Astrocyte of the spinal cord (primary cell): ENCODE results near the gene ZBTB20.
A peak's percentile ranks its signal among the peaks of the same experiment; 100 is the strongest.

Source experiments
- DNase-seq: peaks from one replicate; pipeline ENCODE4 v3.0.0; 2011; ENCODE audit warnings: low read depth, low spot score
- H3K4me3 ChIP-seq: 2 replicates; pipeline ENCODE4 v1.5.1; 2011; ENCODE audit warnings: low read depth, mild to moderate bottlenecking, low read length, moderate library complexity
- in situ Hi-C: cut with HindIII; loops from 2 replicates; pipeline ENCODE4 v1.10.0; 2017; ENCODE audit warnings: low sequenced_read_pairs
- TF ChIP-seq, protein P1 (sequence below): IDR thresholded peaks from 2 replicates; pipeline ENCODE4 v1.5.1; 2012; ENCODE audit warnings: low read depth, mild to moderate bottlenecking, low read length, inconsistent platforms

The ZBTB20 gene

DNA sequence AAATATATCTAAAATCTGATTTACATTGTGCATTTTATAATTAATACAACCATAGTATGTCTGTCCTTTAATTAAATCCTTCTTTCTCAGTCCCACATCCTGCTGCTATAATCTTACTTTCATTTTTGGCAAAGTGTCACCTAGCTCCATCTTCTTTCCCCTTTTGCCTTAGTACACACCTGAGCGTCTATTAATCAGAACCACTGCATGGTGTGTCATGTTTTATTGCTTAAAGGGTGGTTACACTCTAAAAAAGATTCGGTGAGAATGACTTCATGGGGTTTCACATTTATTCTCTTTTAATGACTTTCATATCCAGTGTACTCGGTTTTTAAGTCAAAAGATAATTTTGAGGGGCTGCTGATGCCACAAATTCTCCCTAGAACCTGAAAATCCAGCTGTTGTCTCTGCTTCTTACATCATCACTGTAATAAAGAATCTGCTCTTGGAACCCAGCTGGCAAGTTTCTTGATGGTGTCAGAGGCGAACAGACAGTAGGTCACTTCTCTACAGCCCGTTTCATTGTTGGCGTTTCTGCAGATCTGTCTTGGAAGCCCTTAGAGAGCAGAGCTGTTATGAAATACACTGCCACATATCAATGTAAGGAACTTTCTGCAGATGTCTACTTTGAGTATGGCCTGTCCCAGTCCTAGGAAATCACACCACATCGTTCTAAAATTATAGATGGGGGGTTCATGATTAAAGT, 753.6 kb downstream of the ZBTB20 start:
- in situ Hi-C loops: no loop called here
- TF ChIP-seq, protein P1, sequence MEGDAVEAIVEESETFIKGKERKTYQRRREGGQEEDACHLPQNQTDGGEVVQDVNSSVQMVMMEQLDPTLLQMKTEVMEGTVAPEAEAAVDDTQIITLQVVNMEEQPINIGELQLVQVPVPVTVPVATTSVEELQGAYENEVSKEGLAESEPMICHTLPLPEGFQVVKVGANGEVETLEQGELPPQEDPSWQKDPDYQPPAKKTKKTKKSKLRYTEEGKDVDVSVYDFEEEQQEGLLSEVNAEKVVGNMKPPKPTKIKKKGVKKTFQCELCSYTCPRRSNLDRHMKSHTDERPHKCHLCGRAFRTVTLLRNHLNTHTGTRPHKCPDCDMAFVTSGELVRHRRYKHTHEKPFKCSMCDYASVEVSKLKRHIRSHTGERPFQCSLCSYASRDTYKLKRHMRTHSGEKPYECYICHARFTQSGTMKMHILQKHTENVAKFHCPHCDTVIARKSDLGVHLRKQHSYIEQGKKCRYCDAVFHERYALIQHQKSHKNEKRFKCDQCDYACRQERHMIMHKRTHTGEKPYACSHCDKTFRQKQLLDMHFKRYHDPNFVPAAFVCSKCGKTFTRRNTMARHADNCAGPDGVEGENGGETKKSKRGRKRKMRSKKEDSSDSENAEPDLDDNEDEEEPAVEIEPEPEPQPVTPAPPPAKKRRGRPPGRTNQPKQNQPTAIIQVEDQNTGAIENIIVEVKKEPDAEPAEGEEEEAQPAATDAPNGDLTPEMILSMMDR: no peak
- DNase-seq: no peak
- no peak overlapping the region for H3K4me3 ChIP-seq

GRCh38 chr3:114392831-114393230, 754.3 kb downstream of the ZBTB20 start:
- DNase-seq: no peak
- H3K4me3 ChIP-seq: no peak overlapping the region
- TF ChIP-seq, protein P1: no peak
- in situ Hi-C loops: no loop called here

GRCh38 chr3:114389156-114389555, 757.9 kb downstream of the ZBTB20 start:
- TF ChIP-seq, protein P1: no peak
- in situ Hi-C loops: no loop called here
- H3K4me3 ChIP-seq: no peak overlapping the region
- no peak for DNase-seq

DNA sequence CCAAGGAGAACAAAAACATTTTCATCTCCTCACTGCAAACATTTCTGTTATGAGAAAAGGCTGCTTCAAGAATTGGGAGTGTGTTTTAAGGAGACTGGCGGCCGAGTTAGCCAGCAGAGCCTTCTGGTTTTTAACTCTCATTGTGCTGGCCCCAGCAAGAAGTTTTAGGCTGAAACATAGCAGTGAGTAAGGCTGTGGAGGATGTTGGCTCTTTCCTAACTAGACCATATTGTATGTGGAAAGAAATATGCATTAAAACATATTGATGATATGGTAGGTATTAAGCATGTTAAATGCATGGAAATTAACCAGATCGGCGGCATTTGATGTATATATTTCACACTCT, 762.6 kb downstream of the ZBTB20 start:
- no peak for DNase-seq
- peak overlapping the region; percentile 27 for H3K4me3 ChIP-seq
- TF ChIP-seq, protein P1: no peak
- in situ Hi-C loops: no loop called here

DNA sequence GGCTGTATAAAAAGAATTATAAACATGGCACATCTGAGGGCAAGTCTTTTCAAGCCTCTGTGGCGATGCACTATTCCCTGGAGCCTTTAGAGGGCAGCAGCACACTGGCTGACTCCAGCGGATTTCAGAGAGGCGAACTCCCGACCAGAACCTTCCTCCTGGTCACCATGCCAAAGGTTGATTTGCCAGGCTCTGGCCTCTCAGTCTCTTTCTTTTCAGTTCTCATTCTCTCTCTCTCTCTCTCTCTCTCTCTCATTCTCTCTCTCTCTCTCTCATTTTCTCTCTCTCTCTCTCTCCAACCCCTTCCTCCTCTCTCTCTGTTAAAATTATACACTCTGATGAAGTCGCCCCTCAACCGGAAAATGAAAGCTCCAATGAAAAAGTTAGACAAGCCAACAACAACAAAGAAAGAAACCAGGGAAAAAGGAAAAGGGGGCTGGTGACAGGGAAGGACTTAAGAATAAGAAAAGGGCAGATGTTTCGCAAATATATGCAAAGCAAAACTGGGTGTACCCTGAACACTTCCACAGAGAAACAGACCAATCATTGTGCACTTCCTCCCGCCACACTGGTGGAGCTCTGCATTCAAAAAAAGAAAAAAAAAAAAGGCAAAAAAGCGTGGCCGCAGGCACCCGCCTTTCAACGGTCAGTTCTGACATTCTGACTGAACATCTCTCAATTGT, 763.1 kb downstream of the ZBTB20 start:
- H3K4me3 ChIP-seq: peak overlapping the region; percentile 27
- DNase-seq: peak; percentile 89
- in situ Hi-C loops: no loop called here
- TF ChIP-seq, protein P1: peak; percentile 97

DNA sequence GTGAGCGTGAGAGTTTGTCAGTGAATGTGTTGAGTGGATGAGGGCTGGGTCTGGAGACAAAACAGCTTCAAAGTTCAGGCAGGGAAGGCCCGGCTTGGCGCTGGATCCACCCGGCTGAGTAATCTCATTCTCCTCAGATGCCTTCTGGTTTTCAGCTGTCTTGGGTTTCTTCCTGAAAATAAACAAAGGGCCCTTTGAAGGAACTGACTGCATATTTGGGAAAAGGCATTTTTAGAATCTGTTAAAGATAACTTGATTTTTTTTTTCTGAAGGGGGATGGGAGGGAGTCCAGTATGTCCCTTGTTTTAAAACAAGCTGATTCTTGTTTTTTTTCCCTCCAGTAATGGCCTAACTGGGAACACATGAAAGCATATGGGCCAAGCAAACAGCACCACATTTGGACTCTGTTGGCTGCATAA, 766.8 kb downstream of the ZBTB20 start:
- DNase-seq: peak; percentile 93
- H3K4me3 ChIP-seq: no peak overlapping the region
- in situ Hi-C loops: no loop called here
- TF ChIP-seq, protein P1: no peak
